NCI-H187 (cell line): Measurements from ENCODE around the gene TNS1.

ENCODE experiments used
- DNase-seq, 2 experiments: peaks; one replicate each; lab custom pipeline; 2025; lab: John Stamatoyannopoulos, UW

The TNS1 gene

GRCh38 chr2:217897816-217898806, 104.7 kb downstream of the TNS1 start:
- DNase-seq = no peak

- DNase-seq = no peak
These were observed 105.6 kb downstream of the TNS1 start for GRCh38 chr2:217897091-217897715.

DNA sequence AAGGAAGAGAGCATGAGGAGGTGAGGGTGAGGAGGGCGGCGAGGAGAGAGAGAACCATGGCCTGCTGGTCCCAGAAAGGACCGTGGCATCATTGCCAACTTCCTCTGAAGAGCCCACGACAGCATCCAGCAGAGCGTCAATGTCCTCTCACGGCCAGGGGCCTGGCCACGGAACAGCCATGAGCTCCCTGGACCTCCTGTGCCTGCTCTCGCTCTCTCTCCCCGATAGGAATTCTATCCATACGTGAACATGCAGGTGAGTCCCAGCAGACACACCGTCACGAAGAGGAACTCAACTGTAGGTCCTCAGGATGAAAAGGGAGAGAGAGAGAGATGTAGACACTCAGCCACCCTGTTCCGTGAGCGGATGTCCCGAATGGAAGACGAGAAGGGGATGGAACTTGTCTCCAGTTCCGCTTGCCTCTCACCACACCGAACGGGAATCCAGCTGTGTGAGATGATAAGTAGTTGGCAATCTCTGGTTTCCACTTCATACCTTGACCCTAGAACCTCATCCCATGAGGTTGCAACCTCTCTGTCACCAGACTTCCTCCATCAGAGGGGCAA, 107.6 kb downstream of the TNS1 start:
- no peak for DNase-seq

GRCh38 chr2:217893440-217893839, 109.4 kb downstream of the TNS1 start:
- no peak for DNase-seq

GRCh38 chr2:217892560-217892959, 110.2 kb downstream of the TNS1 start:
- DNase-seq = no peak

- no peak for DNase-seq
These were observed 112.3 kb downstream of the TNS1 start for GRCh38 chr2:217890445-217890844.

GRCh38 chr2:217889656-217890055, 113.1 kb downstream of the TNS1 start:
- no peak for DNase-seq

GRCh38 chr2:217887841-217888701, 114.7 kb downstream of the TNS1 start:
- DNase-seq = no peak

- peak; percentile 1 to 41 for DNase-seq
These were observed 116.0 kb downstream of the TNS1 start for GRCh38 chr2:217886720-217887309.

DNA sequence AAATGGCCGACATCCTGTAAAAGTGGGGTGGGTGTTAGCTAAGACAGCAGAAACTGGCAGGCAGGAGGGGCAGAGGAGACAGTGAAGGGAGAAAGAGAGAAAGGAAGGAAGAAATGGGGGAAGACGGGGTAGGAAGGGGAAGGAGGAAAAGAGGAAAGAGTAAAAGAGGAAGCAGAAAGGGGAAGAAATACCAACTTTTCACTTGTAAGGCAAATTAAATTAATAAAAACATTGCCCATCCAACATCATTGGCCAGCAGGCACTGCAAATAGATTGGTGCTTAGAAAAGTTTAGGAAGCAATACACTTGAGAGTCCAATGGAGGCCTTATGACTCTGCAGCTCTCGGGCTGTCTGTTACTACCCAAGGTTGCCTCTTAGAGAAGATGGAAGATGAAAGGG, 116.7 kb downstream of the TNS1 start:
- no peak for DNase-seq

DNA sequence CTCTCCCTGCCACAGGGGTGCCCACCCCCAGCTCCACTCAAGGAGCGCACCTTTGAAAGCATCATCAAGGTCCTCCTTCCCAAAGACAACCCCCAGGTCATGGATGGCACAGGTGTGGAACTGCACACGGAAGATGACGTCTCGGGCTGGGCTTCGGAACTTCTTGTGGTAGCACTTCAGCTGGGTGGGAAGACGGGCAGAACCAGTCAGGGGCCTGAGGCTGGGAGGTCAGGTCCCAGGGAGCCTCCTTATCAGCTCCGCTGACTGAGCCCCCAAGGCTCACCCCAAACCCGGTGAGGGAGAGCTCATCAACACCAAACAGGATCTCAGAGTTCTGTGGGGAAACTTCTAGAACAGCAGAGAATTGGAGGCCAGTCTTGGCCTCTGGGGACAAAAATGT, 117.8 kb downstream of the TNS1 start:
- no peak for DNase-seq

DNA sequence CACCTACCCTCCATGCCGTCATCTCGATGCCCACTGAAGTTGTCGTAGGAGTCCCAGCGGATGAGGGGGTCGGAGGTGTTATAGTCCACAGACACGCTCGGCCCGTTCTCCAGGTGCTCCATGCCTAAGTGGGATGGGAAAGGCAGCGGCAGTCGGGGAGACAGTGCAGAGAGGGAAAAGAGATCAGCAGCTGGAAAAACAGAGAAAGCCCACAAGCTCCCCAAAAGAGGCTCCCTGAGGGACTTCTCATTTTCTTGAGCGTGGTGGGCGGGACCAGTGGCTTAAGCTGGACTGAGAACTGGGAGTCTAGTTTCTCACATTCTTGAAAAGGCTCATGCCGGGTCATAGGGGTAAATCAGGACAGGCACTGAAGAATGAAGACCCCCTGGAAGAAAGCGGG, 121.9 kb downstream of the TNS1 start:
- DNase-seq = no peak

- DNase-seq = no peak
These were observed 122.4 kb downstream of the TNS1 start for GRCh38 chr2:217880287-217880889.

GRCh38 chr2:217878915-217879590, 123.7 kb downstream of the TNS1 start:
- no peak for DNase-seq

DNA sequence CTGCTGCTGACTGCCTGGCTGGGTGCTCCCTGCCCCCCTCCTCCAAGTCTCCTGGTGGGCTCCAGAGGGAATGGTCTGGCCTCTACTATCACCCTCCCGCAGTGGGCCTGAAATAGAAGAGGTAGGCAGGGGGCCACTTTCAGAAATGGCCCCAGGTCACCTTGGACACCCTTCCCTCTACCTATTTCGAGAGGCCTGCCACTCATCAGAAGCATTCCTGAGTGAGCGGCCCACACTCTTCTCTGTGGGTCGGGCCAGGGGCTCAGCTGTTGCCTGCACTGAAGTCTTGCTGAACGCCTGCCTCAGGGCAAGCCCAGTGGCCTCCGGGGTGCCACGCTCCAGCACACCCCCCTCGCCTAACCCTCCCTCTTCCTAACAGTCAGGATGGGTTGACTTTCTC, 124.9 kb downstream of the TNS1 start:
- no peak for DNase-seq

DNA sequence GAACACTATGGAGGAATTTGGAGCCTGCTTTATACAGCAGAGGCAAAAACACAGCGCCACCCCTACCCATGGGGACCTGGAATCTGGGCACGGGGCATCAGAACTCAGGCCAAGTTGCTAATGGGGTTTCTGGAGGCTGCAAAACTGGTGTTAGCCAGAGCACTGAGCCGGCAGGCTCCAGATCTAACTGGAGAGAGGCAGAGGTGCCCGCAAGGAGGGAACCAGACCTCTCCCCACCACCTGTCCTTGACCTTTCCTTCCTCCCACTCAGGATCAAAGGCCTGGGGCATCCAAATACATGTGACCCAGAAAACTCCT, 126.6 kb downstream of the TNS1 start:
- DNase-seq = no peak

DNA sequence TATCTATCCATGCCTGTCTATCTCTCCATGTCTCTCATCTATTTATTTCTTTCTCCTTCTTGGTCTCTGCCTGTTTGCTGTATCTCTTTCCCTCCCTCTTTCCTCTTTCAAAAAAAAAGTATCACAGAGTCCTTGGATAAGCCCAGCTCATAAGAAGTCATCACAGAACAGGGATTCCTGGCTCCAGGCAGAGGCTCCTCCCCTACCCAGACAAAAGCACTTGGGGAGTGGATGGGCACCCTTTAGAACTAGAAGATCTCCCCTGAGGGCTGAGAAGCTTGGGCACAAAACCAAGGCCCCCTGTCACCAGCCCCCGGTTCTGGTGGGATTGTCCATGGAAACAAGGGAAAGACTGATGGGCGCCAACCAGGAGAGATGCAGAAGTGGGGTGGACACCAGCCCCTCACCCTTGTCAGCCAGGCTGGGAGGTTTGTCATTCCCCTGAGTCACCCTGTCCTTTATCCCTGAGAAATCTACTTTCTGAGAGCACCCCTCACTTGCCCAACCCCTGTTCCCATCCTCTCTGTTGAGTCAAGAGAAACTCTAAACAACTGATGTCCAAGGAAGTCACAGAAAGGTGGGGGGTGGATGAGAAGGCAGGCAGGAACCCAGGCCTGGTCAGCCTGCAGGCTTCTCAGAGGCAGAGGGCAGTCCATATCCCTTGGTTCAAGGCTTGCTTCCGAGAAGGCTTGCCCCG, 127.1 kb downstream of the TNS1 start:
- DNase-seq = no peak

DNA sequence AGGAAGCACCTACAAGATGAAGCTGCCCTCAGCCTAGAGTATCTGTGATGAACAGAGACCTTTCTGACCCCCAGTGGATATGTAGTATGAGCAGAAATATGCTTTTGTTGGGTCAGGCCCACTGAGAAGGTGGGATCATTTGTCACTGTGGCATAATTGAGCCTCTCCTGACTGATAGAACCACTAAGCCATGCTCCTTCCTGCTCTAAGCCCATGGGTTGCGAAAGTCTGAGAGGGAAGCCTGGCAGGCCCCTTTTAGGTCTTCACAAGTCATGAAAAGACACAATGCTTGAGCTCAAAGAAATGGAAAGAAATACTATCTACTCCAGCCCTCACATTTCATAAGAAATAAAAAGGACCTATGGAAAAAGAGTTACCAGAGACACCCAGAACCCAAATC, 127.7 kb downstream of the TNS1 start:
- DNase-seq = no peak

- no peak for DNase-seq
These were observed 129.4 kb downstream of the TNS1 start for GRCh38 chr2:217873371-217873770.

DNA sequence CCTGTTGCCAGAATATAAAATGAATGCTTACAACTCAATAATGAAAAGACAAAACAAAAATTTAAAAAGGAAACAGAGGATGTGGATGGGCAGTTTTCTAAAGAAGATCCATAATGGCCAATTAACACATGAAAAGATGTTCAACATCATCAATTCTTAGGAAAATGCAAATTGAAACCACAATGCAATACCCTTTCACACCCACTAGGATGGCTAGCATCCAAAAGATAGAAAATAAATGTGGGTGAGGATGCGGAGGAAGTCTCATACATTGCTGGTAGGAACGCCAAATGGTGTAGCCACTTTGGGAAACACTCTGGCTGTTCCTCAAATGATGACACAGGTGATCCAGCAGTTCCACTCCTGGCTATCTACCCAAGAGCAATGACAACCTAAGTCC, 130.5 kb downstream of the TNS1 start:
- no peak for DNase-seq
